GM21381 (cell line): ENCODE data around the gene CDH4.

Experiments used
- ATAC-seq: cut with Tn5 transposase; IDR thresholded peaks from one replicate; pipeline ENCODE4 v1.9.1; 2021; ENCODE audit warnings: mild to moderate bottlenecking, moderate library complexity; ENCODE audit not compliant: unreplicated experiment

Gene CDH4

GRCh38 chr20:61696181-61696735 is 444.2 kb downstream of the CDH4 start:
- ATAC-seq, result no peak

GRCh38 chr20:61697666-61698597 is 445.9 kb downstream of the CDH4 start:
- no peak for ATAC-seq

GRCh38 chr20:61698598-61699494 is 446.8 kb downstream of the CDH4 start:
- ATAC-seq, result no peak

GRCh38 chr20:61699495-61700374 is 447.7 kb downstream of the CDH4 start:
- ATAC-seq, result no peak

GRCh38 chr20:61700595-61701140 is 448.6 kb downstream of the CDH4 start:
- ATAC-seq, result no peak

- no peak for ATAC-seq
Observed at GRCh38 chr20:61701401-61701800, 449.3 kb downstream of the CDH4 start.

GRCh38 chr20:61701802-61702201 is 449.7 kb downstream of the CDH4 start:
- no peak for ATAC-seq

- ATAC-seq, result no peak
Observed at GRCh38 chr20:61702246-61702645, 450.2 kb downstream of the CDH4 start.

GRCh38 chr20:61704661-61705060 is 452.6 kb downstream of the CDH4 start:
- ATAC-seq, result no peak

- no peak for ATAC-seq
Observed at GRCh38 chr20:61705386-61706258, 453.6 kb downstream of the CDH4 start.

- ATAC-seq, result no peak
Observed at GRCh38 chr20:61706259-61706961, 454.3 kb downstream of the CDH4 start.

- no peak for ATAC-seq
Observed at GRCh38 chr20:61708891-61709290, 456.8 kb downstream of the CDH4 start.

- no peak for ATAC-seq
Observed at GRCh38 chr20:61710108-61710507, 458.0 kb downstream of the CDH4 start.

GRCh38 chr20:61712688-61713087 is 460.6 kb downstream of the CDH4 start:
- ATAC-seq, result no peak

- no peak for ATAC-seq
Observed at GRCh38 chr20:61718361-61719005, 466.4 kb downstream of the CDH4 start.

- no peak for ATAC-seq
Observed at GRCh38 chr20:61719691-61720347, 467.8 kb downstream of the CDH4 start.

- ATAC-seq, result no peak
Observed at GRCh38 chr20:61720348-61720696, 468.3 kb downstream of the CDH4 start.
